ENCODE measurements around the gene MAP3K5.

- no peak for TF ChIP-seq CTCF (IDR thresholded peaks at IDR 0.05; ENCODE audit: low read length)
- no peak for TF ChIP-seq EZH2 (IDR thresholded peaks at IDR 0.05; ENCODE audit: borderline replicate concordance, low read length)
Measured at GRCh38 chr6:136567688-136568087, 224.6 kb downstream of the MAP3K5 start.

Data from OCI-LY1 (cell line).